ENCODE measurements around the gene TTC34.
"Not testable (repeated sequence)": the region's sequence is repeated elsewhere in the genome, so short reads cannot be mapped to it uniquely, and the experiment has no call there.

GRCh38 chr1:2657909-2658308 lies 143.6 kb downstream of the TTC34 start:
- TF ChIP-seq, protein P1, sequence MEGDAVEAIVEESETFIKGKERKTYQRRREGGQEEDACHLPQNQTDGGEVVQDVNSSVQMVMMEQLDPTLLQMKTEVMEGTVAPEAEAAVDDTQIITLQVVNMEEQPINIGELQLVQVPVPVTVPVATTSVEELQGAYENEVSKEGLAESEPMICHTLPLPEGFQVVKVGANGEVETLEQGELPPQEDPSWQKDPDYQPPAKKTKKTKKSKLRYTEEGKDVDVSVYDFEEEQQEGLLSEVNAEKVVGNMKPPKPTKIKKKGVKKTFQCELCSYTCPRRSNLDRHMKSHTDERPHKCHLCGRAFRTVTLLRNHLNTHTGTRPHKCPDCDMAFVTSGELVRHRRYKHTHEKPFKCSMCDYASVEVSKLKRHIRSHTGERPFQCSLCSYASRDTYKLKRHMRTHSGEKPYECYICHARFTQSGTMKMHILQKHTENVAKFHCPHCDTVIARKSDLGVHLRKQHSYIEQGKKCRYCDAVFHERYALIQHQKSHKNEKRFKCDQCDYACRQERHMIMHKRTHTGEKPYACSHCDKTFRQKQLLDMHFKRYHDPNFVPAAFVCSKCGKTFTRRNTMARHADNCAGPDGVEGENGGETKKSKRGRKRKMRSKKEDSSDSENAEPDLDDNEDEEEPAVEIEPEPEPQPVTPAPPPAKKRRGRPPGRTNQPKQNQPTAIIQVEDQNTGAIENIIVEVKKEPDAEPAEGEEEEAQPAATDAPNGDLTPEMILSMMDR (IDR thresholded peaks at IDR 0.05), result not testable (repeated sequence)
- TF ChIP-seq POLR2AphosphoS5, POLR2A (IDR thresholded peaks at IDR 0.05): not testable (repeated sequence)

All from sigmoid colon (tissue), 4 donors.